Cardiac fibroblast (primary cell): ENCODE results near the gene HLA-DMB.

Experiments used
- DNase-seq, 2 donors: peaks; one replicate each; pipeline versions ENCODE4 v3.0.0 to v3.0.0-alpha.2; 2010; ENCODE audit warnings: low read depth in 2 of 2
- H3K4me3 ChIP-seq, 2 donors: replicated peaks in 1 of 2; 1 replicate in 1 of 2; 2 replicates in 1 of 2; pipeline ENCODE4 v1.5.1; 2011; ENCODE audit warnings: low read depth in 2 of 2, low read length in 2 of 2, mild to moderate bottlenecking in 2 of 2, moderate library complexity in 1 of 2
- TF ChIP-seq, protein P1 (sequence below): IDR thresholded peaks from one replicate; pipeline ENCODE4 v1.5.1; 2011; ENCODE audit warnings: low read depth, mild to moderate bottlenecking, low read length, inconsistent platforms

Gene HLA-DMB

DNA sequence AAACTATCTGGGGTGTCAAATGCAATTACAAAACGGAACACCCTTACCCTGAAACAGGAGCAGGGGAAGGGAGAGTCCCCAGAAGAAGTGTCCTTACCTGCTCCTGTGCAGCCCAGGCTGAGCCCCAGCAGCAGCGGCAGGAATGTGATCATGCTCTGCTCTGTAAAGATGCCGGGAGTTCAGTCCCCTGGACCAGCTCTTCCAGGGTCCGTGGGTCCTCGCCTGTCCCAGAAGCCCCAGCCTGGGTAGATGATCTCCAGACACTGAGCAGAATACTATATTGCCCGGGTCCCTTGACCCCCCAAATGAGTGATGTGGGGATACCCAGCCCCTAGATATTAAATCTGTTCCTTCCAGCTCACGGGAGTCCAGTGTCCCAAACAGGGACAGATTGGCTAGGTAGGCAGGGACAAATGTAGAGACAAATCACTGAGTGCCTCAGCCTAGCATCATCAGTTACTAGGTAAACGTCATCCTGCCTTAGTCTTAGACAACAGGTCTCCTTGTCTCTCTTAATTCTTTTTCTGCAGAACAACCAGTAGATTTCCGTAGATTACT is at the start of gene HLA-DMB:
Gene HLA-DMB, minus strand, starts transcription at position 373 of the 558 bp plus-strand sequence. Its CDS starts 221 bp downstream, at position 152.
- DNase-seq, result peak; percentile 68 to 77
- no peak within 1 kb of the TSS for H3K4me3 ChIP-seq
- TF ChIP-seq, protein P1, sequence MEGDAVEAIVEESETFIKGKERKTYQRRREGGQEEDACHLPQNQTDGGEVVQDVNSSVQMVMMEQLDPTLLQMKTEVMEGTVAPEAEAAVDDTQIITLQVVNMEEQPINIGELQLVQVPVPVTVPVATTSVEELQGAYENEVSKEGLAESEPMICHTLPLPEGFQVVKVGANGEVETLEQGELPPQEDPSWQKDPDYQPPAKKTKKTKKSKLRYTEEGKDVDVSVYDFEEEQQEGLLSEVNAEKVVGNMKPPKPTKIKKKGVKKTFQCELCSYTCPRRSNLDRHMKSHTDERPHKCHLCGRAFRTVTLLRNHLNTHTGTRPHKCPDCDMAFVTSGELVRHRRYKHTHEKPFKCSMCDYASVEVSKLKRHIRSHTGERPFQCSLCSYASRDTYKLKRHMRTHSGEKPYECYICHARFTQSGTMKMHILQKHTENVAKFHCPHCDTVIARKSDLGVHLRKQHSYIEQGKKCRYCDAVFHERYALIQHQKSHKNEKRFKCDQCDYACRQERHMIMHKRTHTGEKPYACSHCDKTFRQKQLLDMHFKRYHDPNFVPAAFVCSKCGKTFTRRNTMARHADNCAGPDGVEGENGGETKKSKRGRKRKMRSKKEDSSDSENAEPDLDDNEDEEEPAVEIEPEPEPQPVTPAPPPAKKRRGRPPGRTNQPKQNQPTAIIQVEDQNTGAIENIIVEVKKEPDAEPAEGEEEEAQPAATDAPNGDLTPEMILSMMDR, result no peak

DNA sequence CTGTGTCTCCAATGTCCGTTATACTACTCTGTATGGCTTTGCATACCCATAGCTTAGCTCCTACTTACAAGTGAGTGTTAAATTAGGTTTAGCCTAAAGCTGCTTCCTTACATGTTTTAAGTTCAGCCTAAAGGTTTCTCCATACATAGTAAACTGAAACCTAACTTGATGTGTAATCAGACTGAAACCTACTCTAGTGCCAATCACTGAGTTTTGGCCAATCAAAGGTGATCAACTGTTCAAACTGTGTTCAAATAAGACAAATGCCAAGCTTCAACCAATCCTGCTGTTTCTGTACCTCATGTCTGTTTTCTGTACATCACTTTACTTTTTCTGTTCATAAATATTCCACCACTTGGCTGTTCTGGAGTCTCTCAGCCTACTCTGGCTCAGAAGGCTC is 48.5 kb upstream of the HLA-DMB start:
- no peak overlapping the region for H3K4me3 ChIP-seq
- TF ChIP-seq, protein P1, result no peak
- no peak for DNase-seq

DNA sequence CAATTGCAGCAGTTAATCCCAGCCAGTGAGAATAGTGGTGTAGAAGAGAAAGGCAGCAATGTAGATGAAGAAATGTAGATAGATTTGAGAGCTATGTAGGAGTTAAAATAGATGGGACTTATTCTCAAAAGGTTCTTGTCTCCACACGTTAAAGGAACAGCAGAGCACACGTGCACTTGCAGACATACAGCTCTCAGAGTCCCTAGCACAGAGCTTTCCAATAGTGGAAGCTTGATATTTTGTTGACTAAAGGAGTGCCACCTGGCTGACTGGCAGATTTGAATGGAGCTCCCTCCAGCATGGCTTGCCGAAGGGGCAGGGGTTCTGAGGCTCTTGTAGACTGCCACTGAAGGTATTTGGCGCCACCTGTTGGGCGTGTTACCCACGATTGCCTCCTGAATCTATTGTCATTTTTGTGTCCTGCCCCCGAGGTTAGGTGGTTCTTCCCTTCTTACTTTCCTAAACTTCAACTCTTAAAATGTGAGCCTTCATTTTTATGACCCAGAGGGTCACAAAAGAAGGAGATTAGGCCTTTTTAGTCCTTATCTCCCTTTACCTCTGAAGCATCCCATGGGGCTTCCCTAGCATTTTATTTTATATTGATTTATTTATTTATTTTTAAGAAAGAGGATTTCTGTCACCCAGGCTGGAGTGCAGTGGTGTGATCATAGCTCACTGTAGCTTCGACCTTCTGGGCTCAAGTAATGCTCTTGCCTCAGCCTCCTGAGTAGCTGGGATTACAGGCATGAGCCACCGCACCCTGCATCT is 44.0 kb upstream of the HLA-DMB start:
- TF ChIP-seq, protein P1, result peak; percentile 90
- DNase-seq, result peak; percentile 89
- no peak overlapping the region for H3K4me3 ChIP-seq

DNA sequence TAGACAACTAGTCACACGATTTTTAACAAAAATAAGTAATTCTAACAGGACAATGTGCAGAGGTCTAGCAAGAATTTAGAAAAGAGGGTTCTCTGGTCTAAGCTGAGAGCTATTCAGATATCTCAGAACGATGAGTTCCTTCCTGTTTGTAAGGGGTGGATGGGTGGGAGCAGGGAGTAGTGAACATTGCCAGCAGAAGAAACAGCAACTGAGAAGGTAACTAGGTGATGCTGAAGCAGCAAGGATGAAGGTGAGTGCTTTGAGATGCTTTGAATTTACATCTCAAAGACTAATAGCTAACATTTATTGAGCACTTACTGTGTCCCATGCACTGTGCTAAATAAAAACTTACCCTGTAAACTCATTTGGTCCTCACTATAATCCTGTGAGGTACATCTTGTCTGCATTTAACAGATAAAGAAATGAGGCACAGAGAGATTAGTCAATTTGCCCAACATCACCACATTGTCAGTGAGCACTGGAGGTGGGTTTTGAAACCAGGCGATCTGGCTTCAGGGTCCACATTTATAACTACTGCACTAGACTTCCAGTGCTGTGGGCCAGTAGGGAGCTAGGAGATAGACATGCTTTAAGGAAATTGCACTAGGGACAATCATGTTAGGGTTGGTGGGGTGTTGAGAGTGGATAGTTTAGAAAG is 43.3 kb upstream of the HLA-DMB start:
- TF ChIP-seq, protein P1, result no peak
- peak in 1 of 2 donors; percentile 18 for DNase-seq
- no peak overlapping the region for H3K4me3 ChIP-seq

DNA sequence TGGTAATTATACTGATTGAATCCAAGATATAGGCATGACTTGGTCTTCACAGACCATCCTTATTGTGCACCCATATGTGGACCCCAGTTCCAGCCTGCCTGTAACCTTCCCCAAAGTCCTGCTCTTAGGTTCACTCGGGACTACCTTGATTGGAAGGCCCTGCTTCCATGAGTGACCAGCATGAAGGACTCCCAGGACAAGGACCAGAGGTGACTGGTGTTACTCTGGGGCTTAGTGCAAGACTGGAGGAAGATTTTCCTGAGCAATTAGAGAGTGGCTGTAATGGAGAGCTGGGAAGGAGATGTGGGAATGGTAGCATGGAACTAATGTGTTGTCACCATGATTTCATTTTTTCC is 42.6 kb upstream of the HLA-DMB start:
- DNase-seq, result no peak
- TF ChIP-seq, protein P1, result no peak
- no peak overlapping the region for H3K4me3 ChIP-seq

DNA sequence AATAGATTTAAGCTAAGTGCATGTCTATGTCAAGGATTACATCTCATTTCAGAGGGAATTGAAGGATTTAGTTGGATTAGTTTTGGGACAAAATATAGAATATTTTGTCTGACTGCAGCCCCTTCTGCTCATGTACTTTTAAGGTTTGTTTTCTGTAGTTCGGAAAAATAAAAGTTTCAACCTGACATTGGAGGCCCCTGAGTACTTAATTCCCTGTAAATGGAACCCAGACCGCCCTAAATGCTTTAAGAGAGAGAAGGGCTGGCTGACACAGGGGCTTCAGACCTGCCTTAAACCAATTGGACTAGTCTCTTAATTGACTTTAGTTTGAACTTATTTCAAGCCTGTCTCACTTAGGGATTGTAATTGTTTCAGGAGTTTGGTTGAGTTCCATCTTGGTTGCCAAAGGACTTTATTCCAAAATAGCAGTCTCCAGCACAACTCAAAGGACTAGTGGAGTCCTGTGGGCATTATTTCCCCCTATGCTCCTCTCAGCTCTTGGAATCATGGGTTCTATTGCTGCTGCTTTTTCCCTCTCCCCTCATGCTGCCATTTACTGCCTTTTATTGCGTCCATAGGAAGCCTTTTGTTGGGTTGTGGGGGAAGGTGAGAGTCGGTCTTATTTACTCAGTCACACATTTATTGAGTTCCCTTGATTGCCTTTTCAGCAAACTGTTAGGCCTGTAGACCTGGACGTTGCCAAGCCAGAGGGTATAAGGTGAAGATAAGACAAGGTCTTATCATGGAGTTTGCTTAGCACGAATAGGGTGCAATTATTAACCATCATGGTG is 42.1 kb upstream of the HLA-DMB start:
- TF ChIP-seq, protein P1, result no peak
- no peak overlapping the region for H3K4me3 ChIP-seq
- peak in 1 of 2 donors; percentile 20 for DNase-seq
